GM12878 (cell line): ENCODE data around the gene CPT2. TPM values are rescaled to one million over a fixed set of nuclear protein-coding genes. Genes with fewer than 3 reads are reported as not detected.

Source experiments
- ATAC-seq: fragments of 200-7000 bp; cut with Tn5 transposase; 3 replicates; pipeline ENCODE4 v1.9.1; 2020; ENCODE audit warnings: mild to moderate bottlenecking, moderate library complexity
- BruUV-seq: library from RNA; stranded (reverse); fragments of 400-500 nt; replicated peaks from 2 replicates; lab custom pipeline; 2021; lab: Mats Ljungman, UMichigan
- CTCF ChIA-PET: fragments of 300-600 bp; sonication (Branson Sonifier 250); formaldehyde crosslinking; extraction: SDS; loops from one replicate; lab custom pipeline; 2021; ENCODE audit warnings: inconsistent platforms; lab: Yijun Ruan, JAX
- POLR2A ChIA-PET: fragments of 350-600 bp; formaldehyde crosslinking; extraction: SDS; loops from one replicate; lab custom pipeline; 2021; ENCODE audit warnings: inconsistent platforms; lab: Charles Lee
- RAD21 ChIA-PET: fragments of 300-600 bp; sonication (Branson Sonifier 250); formaldehyde crosslinking; loops from one replicate; lab custom pipeline; 2023; ENCODE audit warnings: antibody characterized with exemption; ENCODE audit not compliant: unreplicated experiment; lab: Charles Lee
- SMC1A ChIA-PET: fragments of 300-600 bp; sonication (Branson Sonifier 250); formaldehyde crosslinking; loops from one replicate; lab custom pipeline; 2023; ENCODE audit not compliant: unreplicated experiment, uncharacterized antibody; lab: Charles Lee
- DNase-seq: peaks from one replicate; pipeline ENCODE4 v3.0.0-alpha.2; 2011; ENCODE audit warnings: low read depth, low spot score
- FAIRE-seq: peaks from 3 replicates; lab custom pipeline; 2011; peaks lifted over from hg19 to GRCh38; lab: Jason Lieb, UNC
- H2AFZ ChIP-seq: 2 replicates; pipeline ENCODE4 v1.6.0; 2011; ENCODE audit warnings: low read depth, low read length, control low read depth; ENCODE audit not compliant: control insufficient read depth
- H3K27ac ChIP-seq: 2 replicates; pipeline ENCODE4 v1.5.1; 2011; ENCODE audit warnings: control low read depth; ENCODE audit not compliant: control insufficient read depth, insufficient read depth
- H3K27me3 ChIP-seq, 2 experiments: replicated peaks in 1 of 2; 2 replicates each; pipeline versions ENCODE4 v1.6.0 to v1.6.1; 2011; ENCODE audit warnings: low read length in 1 of 2; ENCODE audit not compliant: control insufficient read depth in 2 of 2, insufficient read depth in 2 of 2
- H3K36me3 ChIP-seq, 2 experiments: 2 replicates each; pipeline ENCODE4 v1.5.1; 2011; ENCODE audit warnings: low read length in 1 of 2; ENCODE audit not compliant: control insufficient read depth in 2 of 2, insufficient read depth in 2 of 2
- H3K4me1 ChIP-seq: 2 replicates; pipeline ENCODE4 v1.6.1; 2011; ENCODE audit warnings: mild to moderate bottlenecking, low read length, moderate library complexity, mixed read lengths; ENCODE audit not compliant: control insufficient read depth, insufficient read depth
- H3K4me2 ChIP-seq: 2 replicates; pipeline ENCODE4 v1.6.0; 2011; ENCODE audit warnings: control low read depth; ENCODE audit not compliant: control insufficient read depth, insufficient read depth
- H3K4me3 ChIP-seq: fragments of 200-600 bp; sonication (generic); 2 replicates; pipeline ENCODE4 v1.5.1; 2016
- H3K79me2 ChIP-seq: 2 replicates; pipeline ENCODE4 v1.6.0; 2011; ENCODE audit warnings: low read length; ENCODE audit not compliant: control insufficient read depth, insufficient read depth
- H3K9ac ChIP-seq: 2 replicates; pipeline ENCODE4 v1.8.0; 2011; ENCODE audit warnings: low read length, control low read depth, mixed read lengths; ENCODE audit not compliant: control insufficient read depth, insufficient read depth
- H3K9me3 ChIP-seq: replicated peaks from 3 replicates; pipeline ENCODE4 v1.5.1; 2011; ENCODE audit warnings: mild to moderate bottlenecking, low read length; ENCODE audit not compliant: control insufficient read depth, insufficient read depth
- H4K20me1 ChIP-seq: 2 replicates; pipeline ENCODE4 v1.6.0; 2011; ENCODE audit not compliant: control insufficient read depth, insufficient read depth
- DPF2 ChIP-seq: fragments of 450-650 bp; IDR thresholded peaks from 2 replicates; pipeline ENCODE4 v1.6.1; 2017; ENCODE audit warnings: mild to moderate bottlenecking
- ESRRA ChIP-seq: IDR thresholded peaks from 2 replicates; pipeline ENCODE4 v1.6.1; 2012; ENCODE audit warnings: mild to moderate bottlenecking, low read length, improper control_type of control experiment
- IRF4 ChIP-seq: IDR thresholded peaks from 2 replicates; pipeline ENCODE4 v1.6.1; 2011; ENCODE audit warnings: low read depth, low read length
- KDM1A ChIP-seq: fragments of 200-600 bp; sonication (generic); IDR thresholded peaks from 2 replicates; pipeline ENCODE4 v1.6.1; 2016; ENCODE audit warnings: borderline replicate concordance
- ZBTB40 ChIP-seq: fragments of 450-650 bp; IDR thresholded peaks from 2 replicates; pipeline ENCODE4 v1.6.1; 2016; ENCODE audit warnings: mild to moderate bottlenecking, moderate library complexity, borderline replicate concordance
- ZNF274 ChIP-seq: IDR thresholded peaks from one replicate; pipeline ENCODE4 v1.8.0; 2011; ENCODE audit not compliant: insufficient read length, insufficient read depth
- WGBS: methylation state at CpG from one replicate; pipeline ENCODE4 v1.1.6; 2016; ENCODE audit warnings: low lambda C conversion rate; ENCODE audit not compliant: insufficient replicate concordance, insufficient coverage; ENCODE audit errors: missing lambda C conversion rate; 5-methylcytosine and 5-hydroxymethylcytosine counted together
- in situ Hi-C: fragments of 300-500 bp; cut with MboI; formaldehyde crosslinking; loops from 9 replicates; pipeline ENCODE4 v1.14.3; 2018; ENCODE audit warnings: mixed read lengths
- intact Hi-C: fragments of 100-400 bp; cut with micrococcal nuclease; formaldehyde crosslinking; loops from one replicate; pipeline ENCODE4 v1.14.2; 2022; ENCODE audit not compliant: unreplicated experiment
- polyA plus RNA-seq, 11 experiments: library from polyadenylated mRNA; depleted of rRNA in 4 of 11; unstranded in 6 of 11; stranded (reverse) in 5 of 11; fragments of >200 nt; fragmentation: Nextera tagmentation in 4 of 11; fragmentation: Illumina TruSeq in 1 of 11; extraction: Ambion mirVana in 4 of 11; extraction: Trizol in 1 of 11; gene quantifications; 1 replicate in 1 of 11; 2 replicates in 10 of 11; pipeline versions ENCODE4 v1.2.1 to v1.2.3, GENCODE V29; 2011 to 2016; ENCODE audit warnings: inconsistent platforms in 2 of 11, missing spikeins in 2 of 11, low read depth in 1 of 11
- total RNA-seq, 4 experiments: library from RNA; depleted of rRNA in 3 of 4; stranded (reverse); fragments of >200 nt in 3 of 4; fragmentation: Illumina TruSeq in 1 of 4; extraction: Trizol in 1 of 4; gene quantifications; 2 replicates each; pipeline versions ENCODE4 v1.2.1 to v1.2.3, GENCODE V29; 2013 to 2021
- TF ChIP-seq, protein P1 (sequence below): fragments of 450-650 bp; IDR thresholded peaks from 2 replicates; pipeline ENCODE4 v1.6.1; 2017; ENCODE audit warnings: mild to moderate bottlenecking, moderate library complexity
- TF ChIP-seq, protein P2 (sequence below): IDR thresholded peaks from 2 replicates; pipeline ENCODE4 v1.6.1; 2011; ENCODE audit warnings: low read depth, low read length, improper control_type of control experiment, borderline replicate concordance

Gene CPT2
- total and polyA plus RNA-seq, 10 of the 15 experiments (the other 5 are each of a cell fraction or from before 2014, with no cell fraction given) = 10.1 to 36.2 (median 26.3) TPM

DNA sequence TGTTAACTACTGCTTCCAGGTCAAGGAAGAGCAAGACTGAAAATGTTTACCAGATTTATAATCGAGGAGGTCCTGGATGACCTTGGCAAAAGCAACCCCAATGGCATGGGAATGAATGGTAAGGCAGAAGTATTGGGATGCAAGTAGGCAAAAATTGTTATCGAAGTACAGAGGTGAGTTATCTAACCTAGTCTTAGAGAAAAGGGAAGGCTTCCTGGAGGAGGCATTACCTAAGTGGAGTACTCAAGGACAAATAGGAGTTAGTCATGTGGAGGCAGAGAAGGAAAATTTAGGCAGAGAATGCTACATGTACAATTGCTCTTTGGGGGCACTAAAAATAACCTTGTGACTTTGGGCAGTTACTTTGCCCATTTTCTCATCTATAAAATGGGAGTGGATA lies 45.2 kb downstream of the CPT2 start:
- H3K79me2 ChIP-seq = peaks cover 12% of the 10 kb centered on the region
- H3K9ac ChIP-seq = no peak overlapping the region
- WGBS = 95% methylated on average over 2 of the region's 2 CpGs
- peaks cover 2 to 9% of the 10 kb centered on the region in 2 experiments; a peak in 3 of 4 replicates for H3K36me3 ChIP-seq
- BruUV-seq = no TSS peak
- POLR2A ChIA-PET = no interaction called here
- no peak overlapping the region for H3K4me2 ChIP-seq
- H3K27ac ChIP-seq = no peak overlapping the region
- H3K9me3 ChIP-seq = no peaks in the 10 kb centered on the region
- FAIRE-seq (no peak), DNase-seq (no peak), ATAC-seq (no peak)
- TF ChIP-seq, protein P1, sequence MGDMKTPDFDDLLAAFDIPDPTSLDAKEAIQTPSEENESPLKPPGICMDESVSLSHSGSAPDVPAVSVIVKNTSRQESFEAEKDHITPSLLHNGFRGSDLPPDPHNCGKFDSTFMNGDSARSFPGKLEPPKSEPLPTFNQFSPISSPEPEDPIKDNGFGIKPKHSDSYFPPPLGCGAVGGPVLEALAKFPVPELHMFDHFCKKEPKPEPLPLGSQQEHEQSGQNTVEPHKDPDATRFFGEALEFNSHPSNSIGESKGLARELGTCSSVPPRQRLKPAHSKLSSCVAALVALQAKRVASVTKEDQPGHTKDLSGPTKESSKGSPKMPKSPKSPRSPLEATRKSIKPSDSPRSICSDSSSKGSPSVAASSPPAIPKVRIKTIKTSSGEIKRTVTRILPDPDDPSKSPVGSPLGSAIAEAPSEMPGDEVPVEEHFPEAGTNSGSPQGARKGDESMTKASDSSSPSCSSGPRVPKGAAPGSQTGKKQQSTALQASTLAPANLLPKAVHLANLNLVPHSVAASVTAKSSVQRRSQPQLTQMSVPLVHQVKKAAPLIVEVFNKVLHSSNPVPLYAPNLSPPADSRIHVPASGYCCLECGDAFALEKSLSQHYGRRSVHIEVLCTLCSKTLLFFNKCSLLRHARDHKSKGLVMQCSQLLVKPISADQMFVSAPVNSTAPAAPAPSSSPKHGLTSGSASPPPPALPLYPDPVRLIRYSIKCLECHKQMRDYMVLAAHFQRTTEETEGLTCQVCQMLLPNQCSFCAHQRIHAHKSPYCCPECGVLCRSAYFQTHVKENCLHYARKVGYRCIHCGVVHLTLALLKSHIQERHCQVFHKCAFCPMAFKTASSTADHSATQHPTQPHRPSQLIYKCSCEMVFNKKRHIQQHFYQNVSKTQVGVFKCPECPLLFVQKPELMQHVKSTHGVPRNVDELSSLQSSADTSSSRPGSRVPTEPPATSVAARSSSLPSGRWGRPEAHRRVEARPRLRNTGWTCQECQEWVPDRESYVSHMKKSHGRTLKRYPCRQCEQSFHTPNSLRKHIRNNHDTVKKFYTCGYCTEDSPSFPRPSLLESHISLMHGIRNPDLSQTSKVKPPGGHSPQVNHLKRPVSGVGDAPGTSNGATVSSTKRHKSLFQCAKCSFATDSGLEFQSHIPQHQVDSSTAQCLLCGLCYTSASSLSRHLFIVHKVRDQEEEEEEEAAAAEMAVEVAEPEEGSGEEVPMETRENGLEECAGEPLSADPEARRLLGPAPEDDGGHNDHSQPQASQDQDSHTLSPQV = no peak
- TF ChIP-seq ZNF274 = no peak
- no peak overlapping the region for H2AFZ ChIP-seq
- RAD21 ChIA-PET = no interaction called here
- in situ Hi-C loops (no loop called here), intact Hi-C loops (no loop called here)
- CTCF ChIA-PET = no interaction called here
- peaks cover 12% of the 10 kb centered on the region for H3K4me1 ChIP-seq
- no peaks in the 10 kb centered on the region for H3K27me3 ChIP-seq
- SMC1A ChIA-PET = no interaction called here
- H3K4me3 ChIP-seq = no peak overlapping the region
- no peaks in the 10 kb centered on the region for H4K20me1 ChIP-seq

GRCh38 chr1:53242381-53242780 lies 45.8 kb downstream of the CPT2 start:
- CTCF ChIA-PET = no interaction called here
- no peak for ATAC-seq
- no peak overlapping the region for H3K27ac ChIP-seq
- no peak for DNase-seq
- no peak for FAIRE-seq
- H4K20me1 ChIP-seq = no peaks in the 10 kb centered on the region
- in situ Hi-C loops (no loop called here), intact Hi-C loops (no loop called here)
- SMC1A ChIA-PET = no interaction called here
- peaks cover 2 to 9% of the 10 kb centered on the region in 2 experiments; a peak in 3 of 4 replicates for H3K36me3 ChIP-seq
- POLR2A ChIA-PET = no interaction called here
- no peak overlapping the region for H2AFZ ChIP-seq
- RAD21 ChIA-PET = no interaction called here
- no peak overlapping the region for H3K4me2 ChIP-seq
- H3K79me2 ChIP-seq = peaks cover 9% of the 10 kb centered on the region
- BruUV-seq = no TSS peak
- H3K4me3 ChIP-seq = no peak overlapping the region
- no peaks in the 10 kb centered on the region for H3K27me3 ChIP-seq
- no peaks in the 10 kb centered on the region for H3K9me3 ChIP-seq
- peaks cover 12% of the 10 kb centered on the region for H3K4me1 ChIP-seq
- no peak overlapping the region for H3K9ac ChIP-seq
- 98% methylated on average over 4 of the region's 4 CpGs for WGBS
- TF ChIP-seq ZBTB40 = no peak
- no peak for TF ChIP-seq ESRRA
- TF ChIP-seq, protein P2, sequence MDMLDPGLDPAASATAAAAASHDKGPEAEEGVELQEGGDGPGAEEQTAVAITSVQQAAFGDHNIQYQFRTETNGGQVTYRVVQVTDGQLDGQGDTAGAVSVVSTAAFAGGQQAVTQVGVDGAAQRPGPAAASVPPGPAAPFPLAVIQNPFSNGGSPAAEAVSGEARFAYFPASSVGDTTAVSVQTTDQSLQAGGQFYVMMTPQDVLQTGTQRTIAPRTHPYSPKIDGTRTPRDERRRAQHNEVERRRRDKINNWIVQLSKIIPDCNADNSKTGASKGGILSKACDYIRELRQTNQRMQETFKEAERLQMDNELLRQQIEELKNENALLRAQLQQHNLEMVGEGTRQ = no peak
- no peak for TF ChIP-seq KDM1A
- TF ChIP-seq DPF2 = no peak
- no peak for TF ChIP-seq IRF4
